Measurements from ENCODE around the gene NRP2.

GRCh38 chr2:205762881-205763280 lies 80.6 kb downstream of the NRP2 start:
- TF ChIP-seq EZH2phosphoT487 (IDR thresholded peaks at IDR 0.05; ENCODE audit: low read depth, severe bottlenecking, unreplicated experiment) (no peak), CTCF (IDR thresholded peaks at IDR 0.05; ENCODE audit: poor library complexity) (no peak)
